NK-92 treated with Interleukin-12 subunit alpha and Interleukin-12 subunit beta, amount 100 ng/mL, for 24 hours (cell line): ENCODE data around the gene ATG7.

ENCODE experiments used
- DNase-seq: peaks from one replicate; lab custom pipeline; 2025; lab: John Stamatoyannopoulos, UW

Gene ATG7

GRCh38 chr3:11554666-11555065 lies 282.5 kb downstream of the ATG7 start:
- DNase-seq = no peak

GRCh38 chr3:11555211-11555782 lies 283.1 kb downstream of the ATG7 start:
- no peak for DNase-seq

GRCh38 chr3:11555881-11556633 lies 283.9 kb downstream of the ATG7 start:
- DNase-seq = no peak

- DNase-seq = no peak
These were observed 284.9 kb downstream of the ATG7 start for GRCh38 chr3:11556851-11557644.

DNA sequence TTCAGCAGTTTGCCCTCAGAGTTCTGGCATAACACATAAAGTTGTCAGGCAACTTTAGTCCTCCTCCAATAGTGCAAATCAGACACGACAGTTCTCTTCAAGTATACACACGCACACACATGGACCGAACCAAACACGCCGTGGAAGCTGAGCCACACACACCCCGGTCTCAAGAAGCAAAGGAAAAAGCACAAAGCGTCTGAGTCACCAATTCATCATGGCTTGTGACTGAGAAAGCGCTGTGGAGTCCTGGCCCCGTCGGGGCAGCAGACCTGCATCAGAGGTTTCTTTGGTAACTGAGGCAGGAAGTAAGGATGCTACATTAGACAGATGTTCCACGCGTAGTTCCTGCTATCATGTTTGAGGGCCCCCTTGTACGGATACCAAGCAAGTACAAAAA lies 285.8 kb downstream of the ATG7 start:
- DNase-seq = no peak

DNA sequence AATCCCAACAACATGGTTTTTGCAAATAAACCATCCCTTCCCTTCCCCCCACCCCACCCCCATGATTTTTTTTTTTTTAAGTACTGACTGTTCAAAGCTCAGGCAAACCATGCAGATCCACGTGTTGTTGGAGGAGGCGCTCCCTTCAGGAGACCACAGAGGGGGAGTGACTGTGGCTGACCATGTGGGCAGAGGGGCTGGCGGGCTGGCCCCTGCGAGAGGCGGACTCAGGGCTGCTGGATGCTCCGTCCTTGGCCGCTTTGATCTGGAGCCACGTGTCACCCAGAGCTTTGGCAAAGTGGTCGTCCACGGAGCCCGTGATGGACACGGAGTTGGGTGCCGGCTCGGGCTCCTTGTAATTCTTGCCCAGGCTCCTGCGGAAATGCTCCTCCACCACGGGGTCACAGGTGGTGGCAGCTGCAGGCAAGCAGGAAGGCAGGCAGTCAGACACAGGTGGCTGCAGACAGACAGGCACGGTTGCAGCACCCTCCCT lies 286.3 kb downstream of the ATG7 start:
- DNase-seq = no peak

- DNase-seq = no peak
These were observed 287.0 kb downstream of the ATG7 start for GRCh38 chr3:11558918-11559815.

GRCh38 chr3:11559816-11560633 lies 287.8 kb downstream of the ATG7 start:
- DNase-seq = no peak

DNA sequence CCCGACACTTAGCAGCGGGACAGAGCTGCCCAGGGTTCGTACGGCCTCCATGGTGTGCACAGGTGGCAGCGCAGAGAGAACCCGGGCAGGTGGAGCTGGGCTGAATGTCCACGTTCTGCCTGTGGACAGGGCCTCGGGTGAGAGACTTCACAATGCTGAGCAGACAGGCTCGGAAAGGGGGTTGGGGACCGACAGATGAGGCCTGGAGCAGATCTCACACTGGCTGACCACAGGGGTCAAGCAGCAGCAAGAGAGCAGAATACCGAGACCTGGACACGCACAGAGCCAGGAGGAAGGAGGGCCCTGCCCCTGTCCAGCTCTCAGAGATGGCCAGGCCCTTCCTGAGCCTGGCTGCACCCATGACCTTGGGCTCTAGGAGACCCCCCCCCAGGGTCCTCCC lies 288.5 kb downstream of the ATG7 start:
- no peak for DNase-seq

DNA sequence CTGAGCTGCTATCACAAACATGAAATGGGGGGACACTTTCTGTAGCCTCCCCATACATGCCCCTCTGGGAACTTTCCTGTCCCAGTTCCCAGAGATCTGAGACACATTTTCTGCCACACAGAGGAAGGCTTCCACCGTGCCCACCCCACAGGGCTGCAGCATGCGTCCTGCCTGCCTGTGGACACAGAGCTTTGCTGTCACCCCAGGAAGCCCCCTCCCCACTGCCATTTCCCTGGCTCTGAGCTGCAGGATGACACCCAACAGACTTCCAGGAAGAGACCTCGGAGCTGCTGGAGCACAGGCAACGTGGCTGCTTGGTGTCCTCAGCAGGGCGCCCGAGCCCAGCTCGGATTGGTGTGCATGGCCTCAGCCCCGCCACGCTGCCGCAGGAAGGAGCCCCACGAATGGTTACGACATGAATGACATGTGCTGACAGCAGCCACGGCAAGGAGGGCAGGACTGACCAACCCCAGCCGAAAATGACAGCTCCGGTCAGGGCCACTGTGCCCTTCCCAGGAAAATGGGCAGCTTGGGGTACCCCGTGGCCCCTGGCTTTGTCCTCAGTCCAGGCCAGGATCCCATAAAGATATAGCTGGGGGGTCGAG lies 290.2 kb downstream of the ATG7 start:
- no peak for DNase-seq

DNA sequence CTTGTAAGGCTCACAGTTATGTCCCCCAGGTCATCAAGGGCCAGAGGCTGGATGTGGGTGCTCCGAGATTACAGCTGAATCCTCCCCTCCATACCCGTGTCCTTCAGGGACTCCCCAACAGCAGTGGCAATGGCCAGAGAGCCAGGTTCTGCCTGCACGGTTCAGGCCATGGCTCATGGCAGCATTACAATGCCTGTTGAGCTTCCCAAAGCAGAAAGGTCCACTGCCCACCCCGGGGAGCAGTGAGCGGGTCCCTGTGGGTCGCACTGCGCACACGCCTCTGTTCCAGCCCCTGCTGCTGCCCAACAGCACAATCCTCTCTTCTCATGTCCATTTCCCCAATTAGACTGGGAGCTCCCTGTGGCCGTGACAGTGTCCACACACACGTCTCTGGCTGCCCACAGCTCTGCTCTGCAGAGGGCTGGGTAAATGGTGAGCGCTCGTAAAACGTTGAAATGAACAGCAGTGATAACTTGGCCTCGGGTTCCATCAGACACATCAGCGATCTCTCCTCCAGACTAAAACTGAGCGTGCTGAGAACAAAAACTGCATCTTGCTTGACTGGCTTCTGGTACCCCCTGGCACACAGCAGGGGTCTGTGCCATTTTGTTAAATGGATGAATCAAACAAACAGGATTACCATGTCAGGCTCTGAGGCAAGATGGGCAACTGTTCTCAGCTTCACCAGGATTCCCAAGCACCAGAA lies 291.1 kb downstream of the ATG7 start:
- DNase-seq = no peak

GRCh38 chr3:11563865-11564185 lies 291.6 kb downstream of the ATG7 start:
- no peak for DNase-seq

DNA sequence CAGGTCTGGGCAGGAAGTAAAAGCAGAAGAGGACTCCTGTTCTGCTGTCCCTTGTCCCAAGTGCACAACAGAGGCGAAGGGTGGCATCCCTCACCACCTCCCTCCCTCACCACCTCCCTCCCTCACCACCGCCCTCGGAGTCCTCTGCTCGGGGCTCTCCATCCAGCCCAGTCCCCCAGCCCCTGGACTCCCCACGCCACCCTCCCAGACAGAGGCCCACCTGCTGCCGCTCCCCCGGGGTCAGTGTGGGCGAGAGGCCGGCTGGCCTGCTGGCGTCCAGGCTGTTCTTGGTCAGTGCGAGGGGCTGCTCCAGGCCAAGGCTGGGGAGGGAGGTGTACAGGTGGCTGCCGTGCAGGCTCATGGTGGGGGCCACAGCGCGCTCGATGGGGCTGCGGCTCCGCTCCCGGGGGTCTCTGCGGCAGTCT lies 292.4 kb downstream of the ATG7 start:
- DNase-seq = no peak

- no peak for DNase-seq
These were observed 292.9 kb downstream of the ATG7 start for GRCh38 chr3:11565072-11565471.

- DNase-seq = no peak
These were observed 293.3 kb downstream of the ATG7 start for GRCh38 chr3:11565492-11565891.

- DNase-seq = no peak
These were observed 293.7 kb downstream of the ATG7 start for GRCh38 chr3:11565932-11566331.

DNA sequence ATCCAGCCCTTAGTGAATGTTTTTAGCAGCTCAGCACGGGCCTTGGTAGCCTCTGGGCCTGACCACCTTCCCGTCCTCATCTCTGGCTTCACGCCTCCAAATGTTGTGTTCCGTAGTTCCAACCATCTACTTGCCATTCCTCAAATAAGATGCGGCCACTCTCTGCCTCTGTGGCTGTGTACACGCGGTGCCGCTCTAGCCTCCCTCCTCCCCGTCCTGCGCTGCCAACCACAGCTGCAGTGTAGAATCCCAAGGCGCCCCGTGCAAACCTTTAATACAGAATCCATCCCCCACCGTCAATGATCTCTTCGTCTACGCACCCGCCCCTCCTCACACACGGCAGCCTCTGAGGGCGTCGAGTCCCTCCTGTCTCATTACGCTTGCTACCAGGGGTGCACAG lies 294.3 kb downstream of the ATG7 start:
- DNase-seq = no peak

GRCh38 chr3:11566916-11567315 lies 294.7 kb downstream of the ATG7 start:
- no peak for DNase-seq

DNA sequence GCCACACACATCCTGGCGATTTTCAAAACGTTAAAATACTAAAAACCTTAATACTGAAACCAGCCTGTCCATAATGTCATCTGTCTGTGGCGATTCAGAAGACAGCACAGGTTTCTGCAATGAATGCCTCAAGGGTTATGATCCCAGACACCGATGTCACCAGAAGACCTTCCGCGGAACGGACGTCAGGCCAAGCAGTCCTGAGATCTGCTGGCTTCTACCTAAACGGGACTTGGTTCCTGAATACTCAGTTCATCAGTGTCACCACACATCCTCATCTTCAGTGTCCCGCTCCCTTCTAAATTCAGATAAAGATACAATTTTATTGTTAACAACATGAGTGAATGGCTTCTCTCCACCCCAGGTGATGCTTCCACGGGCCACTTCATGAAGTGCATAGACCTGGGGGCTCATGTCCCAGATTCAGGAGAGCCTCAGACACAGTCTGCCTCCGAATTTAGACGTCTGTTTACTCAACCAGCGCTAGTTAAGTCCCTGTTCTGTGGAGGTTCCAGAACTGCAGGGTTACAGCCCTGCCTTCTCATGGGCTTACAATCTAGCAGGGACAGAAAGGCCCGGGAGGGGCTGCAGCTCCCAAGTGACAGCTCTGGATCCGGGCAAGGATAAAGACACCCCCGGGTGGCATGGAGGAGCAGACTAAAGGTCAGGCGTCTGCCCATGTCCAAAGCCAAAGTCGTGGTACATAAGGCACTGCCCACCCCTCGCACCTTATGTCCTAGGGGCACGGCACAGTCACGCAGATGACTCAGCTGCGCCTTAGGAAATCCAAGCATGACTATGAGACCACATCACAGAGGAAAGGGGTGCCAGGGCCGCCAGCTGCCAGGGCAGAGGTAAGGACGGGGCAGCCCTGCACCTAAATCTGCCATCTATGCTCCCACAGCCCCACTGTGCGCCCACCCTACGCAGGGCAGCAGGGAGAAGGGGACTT lies 295.6 kb downstream of the ATG7 start:
- no peak for DNase-seq
